Retinal pigment epithelial cell (primary cell): ENCODE measurements around the gene TNFSF15.

Source experiments
- DNase-seq: peaks from one replicate; pipeline ENCODE4 v3.0.0-alpha.2; 2010; ENCODE audit warnings: low read depth
- H3K4me3 ChIP-seq: 2 replicates; pipeline ENCODE4 v1.5.1; 2011; ENCODE audit warnings: mild to moderate bottlenecking, low read length, control low read depth, moderate library complexity
- CTCF ChIP-seq: conservative IDR thresholded peaks from 2 replicates; pipeline ENCODE4 v1.5.1; 2011; ENCODE audit warnings: low read depth, low read length, control low read depth, inconsistent platforms

TNFSF15 gene

GRCh38 chr9:114799925-114800324 lies 5.9 kb downstream of the TNFSF15 start:
- no peak overlapping the region for H3K4me3 ChIP-seq
- TF ChIP-seq CTCF, result no peak
- DNase-seq, result no peak

- no peak for DNase-seq
- H3K4me3 ChIP-seq, result no peak overlapping the region
- TF ChIP-seq CTCF, result no peak
Observed at GRCh38 chr9:114799441-114799840, 6.4 kb downstream of the TNFSF15 start.

GRCh38 chr9:114798780-114799427 lies 6.9 kb downstream of the TNFSF15 start:
- no peak for DNase-seq
- H3K4me3 ChIP-seq, result no peak overlapping the region
- no peak for TF ChIP-seq CTCF

DNA sequence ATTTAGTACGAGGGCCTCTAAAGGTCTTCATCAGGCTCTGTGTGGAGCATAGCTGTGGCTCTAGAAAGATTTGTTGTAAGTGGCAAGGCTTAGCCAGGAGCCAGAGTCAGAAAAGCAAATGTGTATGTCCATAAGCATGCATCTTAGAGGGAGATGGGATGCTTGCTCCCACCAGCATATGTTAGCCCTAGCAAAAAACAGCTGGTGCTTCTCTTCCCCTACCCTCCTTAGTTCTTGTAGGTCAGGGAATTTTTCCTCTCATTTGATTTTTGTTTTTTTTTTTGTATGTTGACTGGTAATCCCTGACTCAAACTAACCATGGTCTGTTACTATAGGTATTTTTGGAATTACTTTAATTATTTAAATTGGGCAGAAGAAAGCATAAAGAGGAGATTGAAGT lies 7.7 kb downstream of the TNFSF15 start:
- no peak overlapping the region for H3K4me3 ChIP-seq
- no peak for DNase-seq
- no peak for TF ChIP-seq CTCF

GRCh38 chr9:114792396-114792795 lies 13.4 kb downstream of the TNFSF15 start:
- H3K4me3 ChIP-seq, result no peak overlapping the region
- TF ChIP-seq CTCF, result no peak
- no peak for DNase-seq

DNA sequence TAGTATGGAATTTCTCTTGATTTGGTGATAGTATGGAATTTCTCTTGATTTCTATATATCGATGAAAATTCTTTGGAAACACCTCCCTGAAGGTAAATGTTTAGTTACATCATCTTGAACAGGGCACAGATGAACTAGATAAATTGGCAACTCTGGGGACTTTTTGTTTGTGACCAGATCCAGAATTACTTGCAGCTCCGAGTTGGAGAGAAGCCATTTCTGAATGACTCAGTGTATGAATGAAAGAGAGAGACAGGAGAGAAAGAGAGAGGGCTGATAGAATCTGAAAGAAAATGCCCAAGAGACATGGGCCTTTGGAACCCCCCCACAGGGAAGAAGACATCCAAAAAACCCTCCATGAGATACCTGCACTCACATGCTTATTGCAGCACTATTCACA lies 14.1 kb downstream of the TNFSF15 start:
- no peak overlapping the region for H3K4me3 ChIP-seq
- DNase-seq, result no peak
- no peak for TF ChIP-seq CTCF

DNA sequence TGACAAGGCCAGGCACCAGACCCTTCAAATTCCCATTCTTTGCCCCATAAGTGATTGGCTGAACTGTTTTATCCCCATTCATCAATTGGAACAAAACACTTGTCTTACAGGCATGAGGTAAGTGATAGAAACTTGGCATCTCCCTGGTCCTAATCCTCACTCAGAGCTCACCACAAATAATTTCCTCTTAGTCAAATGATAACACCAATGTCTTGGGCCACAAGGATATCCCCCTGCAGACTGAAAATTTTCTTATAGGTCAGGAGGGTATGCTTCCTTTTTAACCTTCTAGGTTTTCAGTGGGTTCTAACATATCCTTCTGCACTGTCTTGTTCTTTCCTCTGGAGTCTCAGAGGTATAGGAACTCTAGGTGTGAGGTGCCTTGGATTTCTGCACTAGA lies 14.5 kb downstream of the TNFSF15 start:
- no peak overlapping the region for H3K4me3 ChIP-seq
- no peak for DNase-seq
- TF ChIP-seq CTCF, result no peak
